Trophoblast cell (in vitro differentiated cells and primary cell): ENCODE data around the gene WASF3.

Experiments
- DNase-seq, 2 donors: peaks; one replicate each; pipeline ENCODE4 v3.0.0-alpha.2; 2016
- H2AFZ ChIP-seq: 2 replicates; pipeline ENCODE4 v1.6.1; 2013; ENCODE audit warnings: low read length, moderate library complexity, mild to moderate bottlenecking; ENCODE audit not compliant: insufficient read depth, poor library complexity
- H2AK5ac ChIP-seq: 2 replicates; pipeline ENCODE4 v1.6.1; 2013; ENCODE audit warnings: mild to moderate bottlenecking, low read length
- H2BK120ac ChIP-seq: 2 replicates; pipeline ENCODE4 v1.6.1; 2013; ENCODE audit warnings: low read length, mild to moderate bottlenecking, moderate library complexity; ENCODE audit not compliant: insufficient read depth, poor library complexity
- H2BK12ac ChIP-seq: 2 replicates; pipeline ENCODE4 v1.6.1; 2013; ENCODE audit warnings: mild to moderate bottlenecking, low read length, moderate library complexity
- H2BK5ac ChIP-seq: 2 replicates; pipeline ENCODE4 v1.6.1; 2013; ENCODE audit warnings: low read length, low read depth, moderate library complexity, mild to moderate bottlenecking; ENCODE audit not compliant: poor library complexity
- H3K14ac ChIP-seq: 2 replicates; pipeline ENCODE4 v1.6.1; 2013; ENCODE audit warnings: mild to moderate bottlenecking, low read length
- H3K18ac ChIP-seq: 2 replicates; pipeline ENCODE4 v1.6.1; 2013; ENCODE audit warnings: mild to moderate bottlenecking, low read length
- H3K23ac ChIP-seq: 2 replicates; pipeline ENCODE4 v1.6.1; 2013; ENCODE audit warnings: low read length
- H3K27ac ChIP-seq: 2 replicates; pipeline ENCODE4 v1.5.1; 2013; ENCODE audit warnings: low read depth, mild to moderate bottlenecking, inconsistent platforms, low read length, moderate library complexity
- H3K27me3 ChIP-seq: 2 replicates; pipeline ENCODE4 v1.6.1; 2013; ENCODE audit warnings: inconsistent platforms, mild to moderate bottlenecking, low read length, moderate library complexity; ENCODE audit not compliant: insufficient read depth
- H3K36me3 ChIP-seq, 2 experiments: 1 replicate in 1 of 2; 2 replicates in 1 of 2; pipeline ENCODE4 v1.6.1; 2013; ENCODE audit warnings: low read length in 2 of 2, mild to moderate bottlenecking in 2 of 2, moderate library complexity in 1 of 2; ENCODE audit not compliant: insufficient read depth in 2 of 2, control insufficient read depth in 1 of 2
- H3K4ac ChIP-seq: 2 replicates; pipeline ENCODE4 v1.6.1; 2013; ENCODE audit warnings: low read depth, mild to moderate bottlenecking, low read length, moderate library complexity
- H3K4me1 ChIP-seq, 2 experiments: 1 replicate in 1 of 2; 2 replicates in 1 of 2; pipeline ENCODE4 v1.6.1; 2013; ENCODE audit warnings: low read length in 2 of 2, mild to moderate bottlenecking in 2 of 2, moderate library complexity in 1 of 2; ENCODE audit not compliant: insufficient read depth in 2 of 2, control insufficient read depth in 1 of 2
- H3K4me2 ChIP-seq: 2 replicates; pipeline ENCODE4 v1.6.1; 2013; ENCODE audit warnings: inconsistent platforms, mild to moderate bottlenecking, low read length, moderate library complexity
- H3K4me3 ChIP-seq: 2 replicates; pipeline ENCODE4 v1.5.1; 2013; ENCODE audit warnings: mild to moderate bottlenecking, low read depth, low read length, inconsistent platforms
- H3K79me1 ChIP-seq: one replicate; pipeline ENCODE4 v1.6.1; 2013; ENCODE audit warnings: low read length
- H3K79me2 ChIP-seq: 2 replicates; pipeline ENCODE4 v1.6.1; 2013; ENCODE audit warnings: low read length, mild to moderate bottlenecking; ENCODE audit not compliant: control insufficient read depth, insufficient read depth, poor library complexity
- H3K9ac ChIP-seq: 2 replicates; pipeline ENCODE4 v1.6.1; 2013; ENCODE audit warnings: mild to moderate bottlenecking, low read length
- H3K9me3 ChIP-seq: 2 replicates; pipeline ENCODE4 v1.6.1; 2013; ENCODE audit warnings: low read depth, mild to moderate bottlenecking, control low read depth, inconsistent platforms, low read length; ENCODE audit not compliant: insufficient read depth
- H4K12ac ChIP-seq: 2 replicates; pipeline ENCODE4 v1.6.1; 2013; ENCODE audit warnings: low read depth, mild to moderate bottlenecking, low read length, moderate library complexity
- H4K8ac ChIP-seq: 2 replicates; pipeline ENCODE4 v1.6.1; 2013; ENCODE audit warnings: low read depth, mild to moderate bottlenecking, low read length, moderate library complexity
- H4K91ac ChIP-seq: one replicate; pipeline ENCODE4 v1.6.1; 2013; ENCODE audit warnings: low read depth, mild to moderate bottlenecking, low read length, moderate library complexity
- WGBS: extraction: QIAGEN DNeasy Blood & Tissue Kit; methylation state at CpG from one replicate; pipeline ENCODE4 v1.1.7; 2013; ENCODE audit warnings: missing lambda C conversion rate; ENCODE audit not compliant: insufficient read length, insufficient coverage; ENCODE audit errors: extremely low coverage; 5-methylcytosine and 5-hydroxymethylcytosine counted together

Gene WASF3

DNA sequence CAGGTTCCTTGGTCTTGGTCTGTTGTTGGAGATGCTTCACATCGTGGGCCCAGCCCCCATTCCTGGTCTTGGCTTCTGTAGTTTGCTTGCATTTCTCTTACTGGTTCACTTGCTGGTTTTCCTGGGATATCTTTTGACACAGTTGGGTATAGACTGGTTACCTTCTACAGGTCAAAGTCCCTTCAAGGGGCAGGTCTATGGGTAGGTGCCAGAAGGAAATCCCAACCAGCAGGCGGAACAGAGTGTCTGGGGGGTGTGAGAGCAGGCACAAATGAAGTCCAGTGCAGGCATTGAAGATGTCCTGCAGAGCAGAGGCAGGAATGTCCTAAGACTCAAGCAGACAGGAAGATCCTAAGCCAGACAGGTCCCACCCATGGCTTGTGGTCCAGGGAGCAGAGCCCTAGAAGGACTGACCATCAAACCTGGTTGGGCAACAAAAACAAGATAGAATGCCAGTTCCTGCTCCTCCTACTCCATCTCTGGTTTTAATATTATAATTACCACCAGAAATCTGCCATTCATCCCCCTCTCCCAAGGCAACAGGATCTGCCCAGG is 17.7 kb upstream of the WASF3 start:
- Histone ChIP-seq H3K79me2 (no peaks in the 10 kb centered on the region), H4K8ac (no peak overlapping the region), H3K14ac (no peak overlapping the region), H3K18ac (no peak overlapping the region), H3K79me1 (no peaks in the 10 kb centered on the region), H3K36me3 (no peaks in the 10 kb centered on the region), H3K4me2 (no peak overlapping the region), H3K4me1 (no peaks in the 10 kb centered on the region), H2BK12ac (no peak overlapping the region), H2BK5ac (no peak overlapping the region), H4K12ac (no peak overlapping the region), H3K4me3 (no peak overlapping the region), H3K23ac (no peak overlapping the region), H3K9ac (no peak overlapping the region), H2AK5ac (no peak overlapping the region), H3K9me3 (no peaks in the 10 kb centered on the region), H3K27me3 (no peaks in the 10 kb centered on the region), H4K91ac (no peak overlapping the region), H2AFZ (no peak overlapping the region), H3K4ac (no peak overlapping the region), H3K27ac (no peak overlapping the region), H2BK120ac (no peak overlapping the region)
- no CpG with 5 or more reads among the region's 2 CpGs for WGBS
- no peak for DNase-seq

GRCh38 chr13:26540334-26540733 is 17.1 kb upstream of the WASF3 start:
- no peak overlapping the region for H3K4ac ChIP-seq
- H3K23ac ChIP-seq = no peak overlapping the region
- no peak overlapping the region for H2AFZ ChIP-seq
- H4K8ac ChIP-seq = no peak overlapping the region
- H4K12ac ChIP-seq = no peak overlapping the region
- no peak for DNase-seq
- H3K79me2 ChIP-seq = no peaks in the 10 kb centered on the region
- no peak overlapping the region for H2BK12ac ChIP-seq
- H3K27me3 ChIP-seq = no peaks in the 10 kb centered on the region
- no peak overlapping the region for H3K9ac ChIP-seq
- H2AK5ac ChIP-seq = no peak overlapping the region
- H3K4me3 ChIP-seq = no peak overlapping the region
- no peak overlapping the region for H4K91ac ChIP-seq
- no CpG with 5 or more reads among the region's 3 CpGs for WGBS
- no peak overlapping the region for H3K27ac ChIP-seq
- H3K14ac ChIP-seq = no peak overlapping the region
- H2BK120ac ChIP-seq = no peak overlapping the region
- no peaks in the 10 kb centered on the region for H3K79me1 ChIP-seq
- no peak overlapping the region for H3K4me2 ChIP-seq
- no peak overlapping the region for H2BK5ac ChIP-seq
- H3K9me3 ChIP-seq = no peaks in the 10 kb centered on the region
- H3K18ac ChIP-seq = no peak overlapping the region
- H3K36me3 ChIP-seq = no peaks in the 10 kb centered on the region
- H3K4me1 ChIP-seq = no peaks in the 10 kb centered on the region

- Histone ChIP-seq H4K12ac (no peak overlapping the region), H3K4me3 (no peak overlapping the region), H3K36me3 (no peaks in the 10 kb centered on the region), H4K91ac (no peak overlapping the region), H4K8ac (no peak overlapping the region), H2BK120ac (no peak overlapping the region), H3K14ac (no peak overlapping the region), H2AFZ (no peak overlapping the region), H3K27me3 (no peaks in the 10 kb centered on the region), H3K4me1 (no peaks in the 10 kb centered on the region), H3K4ac (no peak overlapping the region), H3K9ac (no peak overlapping the region), H3K4me2 (no peak overlapping the region), H3K18ac (no peak overlapping the region), H3K23ac (no peak overlapping the region), H2BK12ac (no peak overlapping the region), H2AK5ac (no peak overlapping the region), H3K9me3 (no peaks in the 10 kb centered on the region), H3K79me2 (no peaks in the 10 kb centered on the region), H2BK5ac (no peak overlapping the region), H3K79me1 (no peaks in the 10 kb centered on the region), H3K27ac (no peak overlapping the region)
- DNase-seq = no peak
- WGBS = no CpG with 5 or more reads among the region's 5 CpGs
Measured at GRCh38 chr13:26541041-26541440, 16.4 kb upstream of the WASF3 start.

DNA sequence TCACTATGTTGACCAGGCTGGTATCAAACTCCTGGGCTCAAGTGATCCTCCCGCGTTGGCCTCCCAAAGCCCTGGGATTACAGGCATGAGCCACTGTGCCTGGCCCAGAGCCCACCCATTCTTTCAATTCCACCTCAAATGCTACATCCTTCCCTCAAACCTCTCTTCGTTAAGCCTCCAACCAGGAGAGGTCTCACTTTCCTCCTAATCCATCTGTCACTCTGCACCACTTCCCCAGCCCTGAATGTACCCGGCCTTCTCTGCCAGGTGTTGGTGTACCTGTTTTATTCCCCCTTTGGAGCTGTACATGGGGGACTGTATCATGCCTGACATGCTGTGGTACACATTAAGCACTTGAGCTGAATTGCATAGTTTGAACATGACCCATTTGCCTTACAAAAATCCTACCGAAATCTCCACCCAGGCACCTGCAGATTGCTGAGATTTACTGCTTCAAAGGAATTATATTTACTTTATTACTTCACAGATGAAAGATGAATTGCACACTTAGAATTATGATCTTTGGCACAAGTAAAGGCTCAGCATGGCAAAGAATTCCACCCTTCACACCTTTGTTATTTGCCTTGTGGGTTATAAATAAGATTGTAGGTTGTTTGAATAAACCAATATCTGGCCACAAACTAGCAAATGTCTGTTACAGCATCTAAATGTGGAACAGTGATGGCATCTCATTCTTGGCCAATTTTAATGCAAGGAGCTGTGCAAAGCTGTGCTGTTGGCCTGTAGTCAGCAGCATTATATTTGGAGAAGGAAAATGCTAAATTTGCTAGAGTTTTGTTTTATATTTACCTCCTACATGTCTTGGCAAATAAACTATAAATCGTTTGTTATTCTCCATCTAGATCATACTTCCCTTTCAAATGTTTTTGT is 15.6 kb upstream of the WASF3 start:
- Histone ChIP-seq H3K9me3 (no peaks in the 10 kb centered on the region), H2BK120ac (no peak overlapping the region), H3K27me3 (no peaks in the 10 kb centered on the region), H3K79me1 (no peaks in the 10 kb centered on the region), H3K4me2 (no peak overlapping the region), H3K36me3 (no peaks in the 10 kb centered on the region), H3K4me1 (no peaks in the 10 kb centered on the region), H2BK5ac (no peak overlapping the region), H2AK5ac (no peak overlapping the region), H3K23ac (no peak overlapping the region), H2AFZ (no peak overlapping the region), H3K9ac (no peak overlapping the region), H2BK12ac (no peak overlapping the region), H3K27ac (no peak overlapping the region), H3K18ac (no peak overlapping the region), H4K12ac (no peak overlapping the region), H3K14ac (no peak overlapping the region), H3K79me2 (no peaks in the 10 kb centered on the region), H4K8ac (no peak overlapping the region), H3K4me3 (no peak overlapping the region), H3K4ac (no peak overlapping the region), H4K91ac (no peak overlapping the region)
- WGBS = no CpG with 5 or more reads among the region's 6 CpGs
- no peak for DNase-seq
